Activated naive CD4-positive, alpha-beta T cell treated with anti-CD3 and anti-CD28 coated beads, Interleukin-2, amount 10 ng/mL, durations not matched to agents 7 days and 5 days (primary cell): ENCODE measurements around the gene ZNF423.
A peak's percentile ranks its signal among the peaks of the same experiment; 100 is the strongest.

Source experiments
- CTCF ChIA-PET: fragments of 350-600 bp; sonication (Branson Sonifier 250); formaldehyde crosslinking; loops from one replicate; lab custom pipeline; 2021; ENCODE audit warnings: antibody characterized with exemption; lab: Charles Lee
- DNase-seq: peaks from one replicate; pipeline ENCODE4 v3.0.0-alpha.2; 2020
- H3K27ac Mint-ChIP-seq: one replicate; pipeline ENCODE4 v1.8.0; 2021; ENCODE audit warnings: mild to moderate bottlenecking, moderate library complexity, mixed read lengths
- H3K27me3 Mint-ChIP-seq: one replicate; pipeline ENCODE4 v1.8.0; 2021; ENCODE audit warnings: mild to moderate bottlenecking, mixed read lengths
- H3K36me3 Mint-ChIP-seq: one replicate; pipeline ENCODE4 v1.8.0; 2021; ENCODE audit warnings: mixed read lengths
- H3K4me1 Mint-ChIP-seq: one replicate; pipeline ENCODE4 v1.8.0; 2021; ENCODE audit warnings: mixed read lengths
- H3K4me3 Mint-ChIP-seq: one replicate; pipeline ENCODE4 v1.8.0; 2021; ENCODE audit warnings: mild to moderate bottlenecking, moderate library complexity, mixed read lengths
- H3K9me3 Mint-ChIP-seq: one replicate; pipeline ENCODE4 v1.8.0; 2021; ENCODE audit warnings: mixed read lengths

Gene ZNF423

GRCh38 chr16:49760815-49761214 is 95.1 kb downstream of the ZNF423 start:
- H3K4me1 Mint-ChIP-seq: no peaks in the 10 kb centered on the region
- H3K9me3 Mint-ChIP-seq: no peaks in the 10 kb centered on the region
- H3K36me3 Mint-ChIP-seq: no peaks in the 10 kb centered on the region
- peaks cover 10% of the 10 kb centered on the region for H3K27me3 Mint-ChIP-seq
- DNase-seq: no peak
- CTCF ChIA-PET: no interaction called here
- H3K27ac Mint-ChIP-seq: no peak overlapping the region
- H3K4me3 Mint-ChIP-seq: no peak overlapping the region

GRCh38 chr16:49757559-49758069 is 98.3 kb downstream of the ZNF423 start:
- no peak overlapping the region for H3K4me3 Mint-ChIP-seq
- no peak for DNase-seq
- H3K27ac Mint-ChIP-seq: no peak overlapping the region
- no peaks in the 10 kb centered on the region for H3K9me3 Mint-ChIP-seq
- CTCF ChIA-PET: no interaction called here
- H3K36me3 Mint-ChIP-seq: no peaks in the 10 kb centered on the region
- peaks cover 41% of the 10 kb centered on the region for H3K27me3 Mint-ChIP-seq
- H3K4me1 Mint-ChIP-seq: peaks cover 7% of the 10 kb centered on the region

- Mint-ChIP-seq H3K4me1 (peaks cover 7% of the 10 kb centered on the region), H3K9me3 (no peaks in the 10 kb centered on the region), H3K27me3 (peaks cover 46% of the 10 kb centered on the region), H3K36me3 (no peaks in the 10 kb centered on the region), H3K4me3 (no peak overlapping the region), H3K27ac (no peak overlapping the region)
- CTCF ChIA-PET: no interaction called here
- no peak for DNase-seq
These were observed 98.9 kb downstream of the ZNF423 start for GRCh38 chr16:49756775-49757558.

GRCh38 chr16:49755716-49756505 is 100.0 kb downstream of the ZNF423 start:
- Mint-ChIP-seq H3K4me1 (peaks cover 7% of the 10 kb centered on the region), H3K27me3 (peaks cover 46% of the 10 kb centered on the region), H3K36me3 (no peaks in the 10 kb centered on the region), H3K9me3 (no peaks in the 10 kb centered on the region), H3K27ac (no peak overlapping the region), H3K4me3 (no peak overlapping the region)
- CTCF ChIA-PET: no interaction called here
- no peak for DNase-seq

GRCh38 chr16:49755313-49755620 is 100.6 kb downstream of the ZNF423 start:
- Mint-ChIP-seq H3K4me3 (no peak overlapping the region), H3K27ac (no peak overlapping the region), H3K27me3 (peaks cover 46% of the 10 kb centered on the region), H3K9me3 (no peaks in the 10 kb centered on the region), H3K4me1 (peaks cover 7% of the 10 kb centered on the region), H3K36me3 (no peaks in the 10 kb centered on the region)
- CTCF ChIA-PET: no interaction called here
- DNase-seq: no peak

GRCh38 chr16:49754495-49755312 is 101.2 kb downstream of the ZNF423 start:
- DNase-seq: no peak
- H3K4me3 Mint-ChIP-seq: no peak overlapping the region
- H3K27ac Mint-ChIP-seq: no peak overlapping the region
- H3K36me3 Mint-ChIP-seq: no peaks in the 10 kb centered on the region
- peaks cover 7% of the 10 kb centered on the region for H3K4me1 Mint-ChIP-seq
- H3K27me3 Mint-ChIP-seq: peaks cover 46% of the 10 kb centered on the region
- CTCF ChIA-PET: no interaction called here
- no peaks in the 10 kb centered on the region for H3K9me3 Mint-ChIP-seq

GRCh38 chr16:49750341-49751000 is 105.4 kb downstream of the ZNF423 start:
- Mint-ChIP-seq H3K36me3 (no peaks in the 10 kb centered on the region), H3K4me3 (no peak overlapping the region), H3K4me1 (peaks cover 7% of the 10 kb centered on the region), H3K27ac (peak overlapping the region; percentile 59), H3K9me3 (no peaks in the 10 kb centered on the region), H3K27me3 (peaks cover 33% of the 10 kb centered on the region)
- DNase-seq: no peak
- CTCF ChIA-PET: no interaction called here

GRCh38 chr16:49749816-49750215 is 106.1 kb downstream of the ZNF423 start:
- Mint-ChIP-seq H3K4me3 (no peak overlapping the region), H3K9me3 (no peaks in the 10 kb centered on the region), H3K4me1 (peaks cover 3% of the 10 kb centered on the region), H3K27ac (no peak overlapping the region), H3K27me3 (peaks cover 26% of the 10 kb centered on the region), H3K36me3 (no peaks in the 10 kb centered on the region)
- CTCF ChIA-PET: no interaction called here
- DNase-seq: no peak

GRCh38 chr16:49748322-49748721 is 107.6 kb downstream of the ZNF423 start:
- H3K4me3 Mint-ChIP-seq: no peak overlapping the region
- no peaks in the 10 kb centered on the region for H3K4me1 Mint-ChIP-seq
- H3K27me3 Mint-ChIP-seq: peaks cover 11% of the 10 kb centered on the region
- H3K27ac Mint-ChIP-seq: no peak overlapping the region
- CTCF ChIA-PET: no interaction called here
- no peaks in the 10 kb centered on the region for H3K9me3 Mint-ChIP-seq
- H3K36me3 Mint-ChIP-seq: no peaks in the 10 kb centered on the region
- DNase-seq: no peak

- H3K36me3 Mint-ChIP-seq: no peaks in the 10 kb centered on the region
- CTCF ChIA-PET: interaction anchor here (0.7 kb wide), 1 partner anchor 1007 kb away, joined by 3 read pairs; no protein-coding TSS in a partner anchor
These were observed 108.3 kb downstream of the ZNF423 start for GRCh38 chr16:49747654-49748053.

GRCh38 chr16:49746545-49746944 is 109.4 kb downstream of the ZNF423 start:
- Mint-ChIP-seq H3K9me3 (no peaks in the 10 kb centered on the region), H3K4me1 (no peaks in the 10 kb centered on the region), H3K4me3 (no peak overlapping the region), H3K27me3 (peaks cover 3% of the 10 kb centered on the region), H3K36me3 (no peaks in the 10 kb centered on the region), H3K27ac (no peak overlapping the region)
- no peak for DNase-seq
- CTCF ChIA-PET: no interaction called here

More at GRCh38 chr16:49747654-49748053, 108.3 kb downstream of the ZNF423 start:
- peaks cover 9% of the 10 kb centered on the region for H3K27me3 Mint-ChIP-seq
- DNase-seq: no peak
- H3K27ac Mint-ChIP-seq: no peak overlapping the region
- no peaks in the 10 kb centered on the region for H3K4me1 Mint-ChIP-seq
- no peak overlapping the region for H3K4me3 Mint-ChIP-seq
- H3K9me3 Mint-ChIP-seq: no peaks in the 10 kb centered on the region

- Mint-ChIP-seq H3K27me3 (peaks cover 3% of the 10 kb centered on the region), H3K36me3 (no peaks in the 10 kb centered on the region), H3K4me1 (no peaks in the 10 kb centered on the region), H3K27ac (no peak overlapping the region), H3K4me3 (no peak overlapping the region), H3K9me3 (no peaks in the 10 kb centered on the region)
- DNase-seq: no peak
- CTCF ChIA-PET: no interaction called here
These were observed 110.6 kb downstream of the ZNF423 start for GRCh38 chr16:49745311-49745747.

- no peak for DNase-seq
- CTCF ChIA-PET: no interaction called here
- Mint-ChIP-seq H3K27ac (no peak overlapping the region), H3K4me1 (no peaks in the 10 kb centered on the region), H3K27me3 (peaks cover 3% of the 10 kb centered on the region), H3K9me3 (no peaks in the 10 kb centered on the region), H3K4me3 (no peak overlapping the region), H3K36me3 (no peaks in the 10 kb centered on the region)
These were observed 111.4 kb downstream of the ZNF423 start for GRCh38 chr16:49744244-49745220.
